HCT116 (cell line): ENCODE results near the gene ZNF560.

Experiments
- EGR1 ChIP-seq: IDR thresholded peaks from 2 replicates; pipeline ENCODE4 v1.6.1; 2012; ENCODE audit warnings: low read depth
- EZH2phosphoT487 ChIP-seq: fragments of 200-600 bp; IDR thresholded peaks from 2 replicates; pipeline ENCODE4 v1.6.1; 2018; ENCODE audit warnings: antibody characterized with exemption, borderline replicate concordance
- POLR2A ChIP-seq: IDR thresholded peaks from 2 replicates; pipeline ENCODE4 v1.7.0; 2011; ENCODE audit warnings: borderline replicate concordance; ENCODE audit not compliant: insufficient read depth, insufficient read length; ENCODE audit errors: extremely low read depth
- RAD21 ChIP-seq: IDR thresholded peaks from 2 replicates; pipeline ENCODE4 v1.6.1; 2012; ENCODE audit warnings: low read depth, mild to moderate bottlenecking
- SIN3A ChIP-seq: IDR thresholded peaks from 2 replicates; pipeline ENCODE4 v1.6.1; 2012; ENCODE audit warnings: low read depth
- SP1 ChIP-seq: IDR thresholded peaks from 2 replicates; pipeline ENCODE4 v1.6.1; 2012; ENCODE audit warnings: low read depth
- SRF ChIP-seq: IDR thresholded peaks from 2 replicates; pipeline ENCODE4 v1.6.1; 2012; ENCODE audit warnings: low read depth
- YY1 ChIP-seq: IDR thresholded peaks from 2 replicates; pipeline ENCODE4 v1.6.1; 2011; ENCODE audit warnings: low read length, low read depth, moderate library complexity, mild to moderate bottlenecking; ENCODE audit not compliant: insufficient replicate concordance; ENCODE audit errors: extremely low read depth
- ZNF274 ChIP-seq: fragments of 200-500 bp; sonication (Bioruptor generic); IDR thresholded peaks from 2 replicates; pipeline ENCODE4 v1.6.1; 2014; ENCODE audit warnings: mild to moderate bottlenecking, low read depth, low read length, inconsistent platforms
- TF ChIP-seq, protein P1 (sequence below), 3 experiments: fragments of 200-600 bp in 1 of 3; sonication (generic) in 1 of 3; IDR thresholded peaks in 2 of 3; conservative IDR thresholded peaks in 1 of 3; 2 replicates each; pipeline ENCODE4 v1.5.1; 2012 to 2017; ENCODE audit warnings: low read depth in 2 of 3, low read length in 2 of 3, antibody characterized with exemption in 1 of 3, borderline replicate concordance in 1 of 3, control low read depth in 1 of 3, mild to moderate bottlenecking in 1 of 3, mixed read lengths in 1 of 3, mixed run types in 1 of 3, moderate library complexity in 1 of 3; ENCODE audit not compliant: insufficient read depth in 1 of 3
- TF ChIP-seq, protein P2 (sequence below): IDR thresholded peaks from 2 replicates; pipeline ENCODE4 v1.6.1; 2012
- TF ChIP-seq, protein P3 (sequence below): IDR thresholded peaks from 2 replicates; pipeline ENCODE4 v1.6.1; 2011; ENCODE audit warnings: mild to moderate bottlenecking, low read length, moderate library complexity; ENCODE audit not compliant: insufficient replicate concordance; ENCODE audit errors: extremely low read depth

DNA sequence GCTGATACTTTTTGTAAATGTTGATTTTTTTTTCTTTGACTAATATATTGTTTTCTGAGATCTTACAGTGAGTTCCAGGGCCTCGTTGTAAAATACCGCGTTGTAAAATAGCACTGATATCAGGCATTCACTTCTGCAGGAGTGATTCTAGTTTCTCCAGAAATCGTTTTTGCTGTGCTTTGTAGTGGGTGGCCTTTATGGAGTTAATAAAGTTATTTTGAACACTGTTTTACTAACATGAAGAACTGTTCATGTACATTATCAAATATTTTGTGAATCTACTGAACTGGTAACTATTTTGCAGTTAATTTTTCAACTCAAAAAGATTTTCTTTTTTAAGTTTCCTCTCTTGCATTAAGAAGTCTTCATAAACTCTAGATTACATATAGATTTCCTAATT, 62.1 kb downstream of the ZNF560 start:
- TF ChIP-seq POLR2A (no peak), EGR1 (no peak), RAD21 (no peak), ZNF274 (no peak), SIN3A (no peak), SP1 (no peak), SRF (no peak), EZH2phosphoT487 (no peak), YY1 (no peak)
- TF ChIP-seq, protein P1, sequence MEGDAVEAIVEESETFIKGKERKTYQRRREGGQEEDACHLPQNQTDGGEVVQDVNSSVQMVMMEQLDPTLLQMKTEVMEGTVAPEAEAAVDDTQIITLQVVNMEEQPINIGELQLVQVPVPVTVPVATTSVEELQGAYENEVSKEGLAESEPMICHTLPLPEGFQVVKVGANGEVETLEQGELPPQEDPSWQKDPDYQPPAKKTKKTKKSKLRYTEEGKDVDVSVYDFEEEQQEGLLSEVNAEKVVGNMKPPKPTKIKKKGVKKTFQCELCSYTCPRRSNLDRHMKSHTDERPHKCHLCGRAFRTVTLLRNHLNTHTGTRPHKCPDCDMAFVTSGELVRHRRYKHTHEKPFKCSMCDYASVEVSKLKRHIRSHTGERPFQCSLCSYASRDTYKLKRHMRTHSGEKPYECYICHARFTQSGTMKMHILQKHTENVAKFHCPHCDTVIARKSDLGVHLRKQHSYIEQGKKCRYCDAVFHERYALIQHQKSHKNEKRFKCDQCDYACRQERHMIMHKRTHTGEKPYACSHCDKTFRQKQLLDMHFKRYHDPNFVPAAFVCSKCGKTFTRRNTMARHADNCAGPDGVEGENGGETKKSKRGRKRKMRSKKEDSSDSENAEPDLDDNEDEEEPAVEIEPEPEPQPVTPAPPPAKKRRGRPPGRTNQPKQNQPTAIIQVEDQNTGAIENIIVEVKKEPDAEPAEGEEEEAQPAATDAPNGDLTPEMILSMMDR (IDR thresholded peaks at IDR 0.05 in 2 of 3, conservative IDR thresholded peaks at IDR 0.05 in 1 of 3; ENCODE audit: borderline replicate concordance in 1 of 3, insufficient read depth in 1 of 3, low read depth in 2 of 3, low read length in 2 of 3) = no peak
- TF ChIP-seq, protein P2, sequence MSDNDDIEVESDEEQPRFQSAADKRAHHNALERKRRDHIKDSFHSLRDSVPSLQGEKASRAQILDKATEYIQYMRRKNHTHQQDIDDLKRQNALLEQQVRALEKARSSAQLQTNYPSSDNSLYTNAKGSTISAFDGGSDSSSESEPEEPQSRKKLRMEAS = no peak
- TF ChIP-seq, protein P3, sequence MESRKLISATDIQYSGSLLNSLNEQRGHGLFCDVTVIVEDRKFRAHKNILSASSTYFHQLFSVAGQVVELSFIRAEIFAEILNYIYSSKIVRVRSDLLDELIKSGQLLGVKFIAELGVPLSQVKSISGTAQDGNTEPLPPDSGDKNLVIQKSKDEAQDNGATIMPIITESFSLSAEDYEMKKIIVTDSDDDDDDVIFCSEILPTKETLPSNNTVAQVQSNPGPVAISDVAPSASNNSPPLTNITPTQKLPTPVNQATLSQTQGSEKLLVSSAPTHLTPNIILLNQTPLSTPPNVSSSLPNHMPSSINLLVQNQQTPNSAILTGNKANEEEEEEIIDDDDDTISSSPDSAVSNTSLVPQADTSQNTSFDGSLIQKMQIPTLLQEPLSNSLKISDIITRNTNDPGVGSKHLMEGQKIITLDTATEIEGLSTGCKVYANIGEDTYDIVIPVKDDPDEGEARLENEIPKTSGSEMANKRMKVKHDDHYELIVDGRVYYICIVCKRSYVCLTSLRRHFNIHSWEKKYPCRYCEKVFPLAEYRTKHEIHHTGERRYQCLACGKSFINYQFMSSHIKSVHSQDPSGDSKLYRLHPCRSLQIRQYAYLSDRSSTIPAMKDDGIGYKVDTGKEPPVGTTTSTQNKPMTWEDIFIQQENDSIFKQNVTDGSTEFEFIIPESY = no peak
